Measurements from ENCODE around the gene MOB3A. TPM values are rescaled to one million over a fixed set of nuclear protein-coding genes. Genes with fewer than 3 reads are reported as not detected.
A peak's percentile ranks its signal among the peaks of the same experiment; 100 is the strongest.

The MOB3A gene
- total and polyA plus RNA-seq, 4 experiments from 2014 or later, result 29.6 to 135 (median 122) TPM

DNA sequence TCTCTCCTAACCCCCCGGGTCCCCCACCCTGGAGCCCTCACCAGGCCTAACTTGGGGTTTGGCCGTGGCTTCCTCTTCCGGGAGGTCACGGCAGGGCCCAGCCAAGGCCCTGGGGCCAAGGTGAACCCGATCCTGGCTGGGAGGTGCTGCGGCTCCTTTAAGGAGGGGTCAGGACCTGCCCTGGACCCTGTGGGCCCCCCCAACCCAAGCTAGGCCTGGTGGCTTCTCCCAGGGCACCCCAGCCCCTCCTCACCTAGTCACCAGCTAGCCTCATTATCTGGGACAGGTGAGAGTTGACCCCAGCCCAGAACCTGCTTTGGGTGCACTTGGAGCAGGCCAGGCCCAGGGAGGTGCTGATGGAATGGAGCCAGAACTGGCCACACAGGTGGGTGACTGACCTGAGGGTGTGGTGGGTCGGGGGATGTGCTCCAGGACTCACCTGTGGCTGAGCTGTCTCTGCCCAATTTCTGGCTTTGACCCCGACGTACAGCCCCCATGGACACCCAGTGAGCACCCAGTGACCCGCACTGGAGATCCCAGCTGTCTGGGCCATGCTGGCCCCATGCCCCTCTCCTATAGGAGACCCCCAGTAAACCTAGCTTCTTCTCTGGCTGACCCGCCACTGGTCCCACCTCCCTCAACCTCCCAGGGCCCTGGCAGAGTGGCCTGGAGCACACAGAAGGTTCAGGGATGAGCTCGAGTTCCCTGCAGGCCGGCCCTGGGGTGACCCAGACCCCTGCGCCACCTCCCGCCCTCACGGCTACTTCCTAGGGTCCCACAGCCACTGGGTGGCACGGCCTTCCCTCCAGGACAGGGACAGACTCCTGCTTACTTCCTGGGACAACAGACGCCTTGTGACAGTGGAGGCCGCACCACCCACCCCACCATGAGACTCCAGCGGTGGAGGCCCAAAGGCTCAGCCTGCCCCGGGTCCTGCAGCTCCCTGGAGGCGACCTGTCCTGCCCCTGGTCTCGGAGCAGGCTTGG is 38.3 kb downstream of the MOB3A start:
- no peaks in the 10 kb centered on the region for H3K36me3 ChIP-seq (ENCODE audit: insufficient read depth, low read length)
- no peak for DNase-seq
- Mint-ChIP-seq H3K9me3 (no peaks in the 10 kb centered on the region), H3K36me3 (peaks cover 0 to 4% of the 10 kb centered on the region in 2 donors), H3K4me1 (peaks cover 19 to 75% (median 49%) of the 10 kb centered on the region in 4 donors), H3K27me3 (no peaks in the 10 kb centered on the region), H3K4me3 (peak overlapping the region in 7 of 8 donors; percentile 36 to 65 (median 52)), H3K27ac (peak overlapping the region in 6 of 7 donors; percentile 84 to 95 (median 89))
- ChIA-PET CTCF (ENCODE audit: partially characterized antibody) (no interaction called here), POLR2A (ENCODE audit: partially characterized antibody) (interaction anchor here (0.6 to 6.7 kb wide), 7 partner anchors 9 to 116 kb away, joined by 3 to 75 read pairs (median 9); no protein-coding TSS in a partner anchor)
- H3K4me1 ChIP-seq (ENCODE audit: insufficient read depth, low read length), result peaks cover 68% of the 10 kb centered on the region
- H3K27me3 ChIP-seq (ENCODE audit: insufficient read depth, low read length), result no peaks in the 10 kb centered on the region
- H3K9me3 ChIP-seq (ENCODE audit: control insufficient read depth in 1 of 2, low read length in 2 of 2), result no peaks in the 10 kb centered on the region
- no peak overlapping the region for H3K4me3 ChIP-seq (ENCODE audit: low read length in 2 of 2)
- intact Hi-C loops (cut with micrococcal nuclease), result no loop called here
- H3K27ac ChIP-seq (ENCODE audit: low read depth, low read length), result peak overlapping the region; percentile 97

DNA sequence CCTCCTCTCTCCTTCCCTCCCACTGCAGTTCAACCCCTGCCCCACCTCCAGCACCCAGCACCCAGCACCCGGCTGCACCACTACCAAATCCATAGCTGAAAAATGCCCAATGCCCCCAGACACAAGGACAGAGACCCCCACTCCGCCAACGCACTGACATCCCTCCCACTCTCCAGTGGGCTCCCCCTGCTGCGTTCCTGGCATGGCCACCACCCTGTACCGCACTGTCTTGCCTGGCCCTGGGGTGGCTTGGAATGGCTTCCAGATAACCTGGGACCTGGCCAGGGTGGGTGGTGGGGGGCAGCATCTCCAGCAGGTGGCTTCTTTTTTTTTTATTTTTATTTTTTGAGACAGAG is 39.3 kb downstream of the MOB3A start:
- Mint-ChIP-seq H3K4me1 (peaks cover 20 to 76% (median 48%) of the 10 kb centered on the region in 4 donors), H3K36me3 (peaks cover 0 to 4% of the 10 kb centered on the region in 2 donors), H3K9me3 (no peaks in the 10 kb centered on the region), H3K27ac (peak overlapping the region; percentile 85 to 95 (median 90)), H3K4me3 (peak overlapping the region in 7 of 8 donors; percentile 32 to 73 (median 57)), H3K27me3 (no peaks in the 10 kb centered on the region)
- Histone ChIP-seq H3K9me3 (ENCODE audit: control insufficient read depth in 1 of 2, low read length in 2 of 2) (no peaks in the 10 kb centered on the region), H3K27ac (ENCODE audit: low read depth, low read length) (peak overlapping the region; percentile 28), H3K36me3 (ENCODE audit: insufficient read depth, low read length) (no peaks in the 10 kb centered on the region), H3K4me1 (ENCODE audit: insufficient read depth, low read length) (peaks cover 68% of the 10 kb centered on the region), H3K27me3 (ENCODE audit: insufficient read depth, low read length) (no peaks in the 10 kb centered on the region), H3K4me3 (ENCODE audit: low read length in 2 of 2) (no peak overlapping the region)
- no peak for DNase-seq
- ChIA-PET CTCF (ENCODE audit: partially characterized antibody) (interaction anchor here (0.6 to 1.1 kb wide), 2 partner anchors 14 to 27 kb away, joined by 3 read pairs; no protein-coding TSS in a partner anchor), POLR2A (ENCODE audit: partially characterized antibody) (interaction anchor here (0.6 to 6.7 kb wide), 5 partner anchors 10 to 38 kb away, joined by 3 to 75 read pairs (median 12); no protein-coding TSS in a partner anchor)
- intact Hi-C loops (cut with micrococcal nuclease), result no loop called here

DNA sequence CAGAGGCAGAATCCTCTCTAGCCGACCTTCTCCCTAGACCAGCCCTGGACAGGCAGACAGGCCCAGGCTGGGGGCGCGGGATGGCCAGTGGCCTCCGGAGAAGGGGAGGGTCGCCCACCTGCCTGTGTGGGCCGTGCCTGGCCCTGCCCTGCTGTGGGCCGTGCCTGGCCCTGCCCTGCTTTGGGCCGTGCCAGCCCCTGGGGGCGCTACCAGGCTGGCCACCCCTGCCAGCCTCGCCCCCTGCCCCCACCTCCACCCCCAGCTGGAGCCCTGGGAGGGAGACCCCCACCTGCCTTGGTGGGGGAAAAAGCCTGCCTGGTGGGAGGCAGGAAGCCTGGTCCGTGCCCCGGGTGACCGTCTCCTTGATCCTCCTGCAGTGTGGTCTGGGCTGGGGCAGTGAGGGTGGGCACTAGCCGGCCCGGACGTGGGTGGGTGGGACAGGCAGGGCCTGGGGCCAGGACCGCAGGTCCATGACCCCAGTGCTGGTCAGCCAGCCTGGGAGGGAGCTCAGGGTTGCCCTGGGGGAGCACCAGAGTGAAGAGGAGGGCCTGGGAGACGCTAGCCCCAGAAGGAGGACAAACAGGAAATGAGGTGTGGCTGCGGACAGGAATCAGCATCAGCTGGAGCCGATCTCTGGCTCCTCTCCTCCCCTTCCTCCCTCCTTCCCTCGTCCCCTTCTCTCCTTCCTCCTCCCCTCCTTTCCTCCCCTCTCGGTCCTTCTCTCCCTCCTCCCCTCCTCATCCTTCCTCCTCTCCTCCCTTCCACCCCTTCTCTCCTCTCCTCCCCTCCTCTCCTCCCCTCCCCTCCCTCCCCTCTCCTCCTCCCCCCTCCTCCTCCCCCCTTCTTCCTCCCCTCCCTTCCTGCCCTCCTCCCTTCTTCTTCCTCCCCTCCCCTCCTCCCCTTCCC is 39.9 kb downstream of the MOB3A start:
- CTCF ChIA-PET (ENCODE audit: partially characterized antibody), result interaction anchor here (0.6 to 1.1 kb wide), 2 partner anchors 14 to 28 kb away, joined by 3 read pairs; no protein-coding TSS in a partner anchor
- H3K9me3 Mint-ChIP-seq, result no peaks in the 10 kb centered on the region
- Histone ChIP-seq H3K9me3 (ENCODE audit: control insufficient read depth in 1 of 2, low read length in 2 of 2) (no peaks in the 10 kb centered on the region), H3K4me1 (ENCODE audit: insufficient read depth, low read length) (peaks cover 73% of the 10 kb centered on the region), H3K27me3 (ENCODE audit: insufficient read depth, low read length) (no peaks in the 10 kb centered on the region), H3K27ac (ENCODE audit: low read depth, low read length) (peak overlapping the region; percentile 57), H3K36me3 (ENCODE audit: insufficient read depth, low read length) (no peaks in the 10 kb centered on the region), H3K4me3 (ENCODE audit: low read length in 2 of 2) (no peak overlapping the region)
- H3K4me3 Mint-ChIP-seq, result peak overlapping the region; percentile 48 to 67 (median 62)
- intact Hi-C loops (cut with micrococcal nuclease), result no loop called here
- peaks cover 0 to 6% of the 10 kb centered on the region in 2 donors for H3K36me3 Mint-ChIP-seq
- no peak for DNase-seq
- POLR2A ChIA-PET (ENCODE audit: partially characterized antibody), result interaction anchor here (0.6 to 6.7 kb wide), 5 partner anchors 9 to 38 kb away, joined by 3 to 75 read pairs (median 12); no protein-coding TSS in a partner anchor
- H3K4me1 Mint-ChIP-seq, result peaks cover 22 to 76% (median 49%) of the 10 kb centered on the region in 4 donors
- no peaks in the 10 kb centered on the region for H3K27me3 Mint-ChIP-seq
- H3K27ac Mint-ChIP-seq, result peak overlapping the region; percentile 88 to 95 (median 93)

DNA sequence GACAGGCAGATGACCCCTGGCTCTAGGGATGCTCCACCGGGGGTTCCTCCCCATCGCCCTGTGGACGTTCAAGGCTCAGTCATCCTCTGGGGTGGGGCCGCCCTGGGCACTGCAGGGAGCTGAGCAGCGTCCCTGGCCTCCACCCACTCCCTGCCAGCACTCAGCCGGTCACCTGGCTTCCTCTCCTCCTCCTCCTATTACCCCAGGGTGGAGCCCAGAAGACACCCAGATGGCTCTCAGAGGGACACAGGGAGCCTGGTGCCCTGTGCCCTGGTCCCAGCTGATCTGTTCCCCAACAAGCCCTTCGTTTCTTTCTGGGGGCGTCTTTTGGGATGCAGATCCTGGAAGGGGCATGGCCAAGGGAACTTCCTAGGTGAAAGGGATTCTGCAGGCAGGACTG is 41.4 kb downstream of the MOB3A start:
- Mint-ChIP-seq H3K4me1 (peaks cover 18 to 69% (median 42%) of the 10 kb centered on the region in 4 donors), H3K36me3 (peaks cover 0 to 3% of the 10 kb centered on the region in 2 donors), H3K27me3 (no peaks in the 10 kb centered on the region), H3K4me3 (peak overlapping the region in 3 of 8 donors; percentile 48 to 65 (median 49)), H3K27ac (peak overlapping the region; percentile 65 to 95 (median 89)), H3K9me3 (peaks cover 0 to 5% (median 0%) of the 10 kb centered on the region in 8 donors)
- Histone ChIP-seq H3K4me1 (ENCODE audit: insufficient read depth, low read length) (peaks cover 61% of the 10 kb centered on the region), H3K36me3 (ENCODE audit: insufficient read depth, low read length) (no peaks in the 10 kb centered on the region), H3K4me3 (ENCODE audit: low read length in 2 of 2) (no peak overlapping the region), H3K27me3 (ENCODE audit: insufficient read depth, low read length) (no peaks in the 10 kb centered on the region), H3K9me3 (ENCODE audit: control insufficient read depth in 1 of 2, low read length in 2 of 2) (no peaks in the 10 kb centered on the region), H3K27ac (ENCODE audit: low read depth, low read length) (no peak overlapping the region)
- CTCF ChIA-PET (ENCODE audit: partially characterized antibody), result interaction anchor here (0.7 kb wide), 2 partner anchors 13 to 16 kb away, joined by 3 read pairs; no protein-coding TSS in a partner anchor
- POLR2A ChIA-PET (ENCODE audit: partially characterized antibody), result interaction anchor here (0.6 to 1.6 kb wide), 6 partner anchors 12 to 197 kb away, joined by 3 to 4 read pairs (median 3); no protein-coding TSS in a partner anchor
- intact Hi-C loops (cut with micrococcal nuclease), result loop anchor here (5.0 kb wide), 1 partner anchor 192 kb away; the partner anchor contains the start of gene KLF16
- peak in 1 of 5 donors; percentile 12 for DNase-seq

DNA sequence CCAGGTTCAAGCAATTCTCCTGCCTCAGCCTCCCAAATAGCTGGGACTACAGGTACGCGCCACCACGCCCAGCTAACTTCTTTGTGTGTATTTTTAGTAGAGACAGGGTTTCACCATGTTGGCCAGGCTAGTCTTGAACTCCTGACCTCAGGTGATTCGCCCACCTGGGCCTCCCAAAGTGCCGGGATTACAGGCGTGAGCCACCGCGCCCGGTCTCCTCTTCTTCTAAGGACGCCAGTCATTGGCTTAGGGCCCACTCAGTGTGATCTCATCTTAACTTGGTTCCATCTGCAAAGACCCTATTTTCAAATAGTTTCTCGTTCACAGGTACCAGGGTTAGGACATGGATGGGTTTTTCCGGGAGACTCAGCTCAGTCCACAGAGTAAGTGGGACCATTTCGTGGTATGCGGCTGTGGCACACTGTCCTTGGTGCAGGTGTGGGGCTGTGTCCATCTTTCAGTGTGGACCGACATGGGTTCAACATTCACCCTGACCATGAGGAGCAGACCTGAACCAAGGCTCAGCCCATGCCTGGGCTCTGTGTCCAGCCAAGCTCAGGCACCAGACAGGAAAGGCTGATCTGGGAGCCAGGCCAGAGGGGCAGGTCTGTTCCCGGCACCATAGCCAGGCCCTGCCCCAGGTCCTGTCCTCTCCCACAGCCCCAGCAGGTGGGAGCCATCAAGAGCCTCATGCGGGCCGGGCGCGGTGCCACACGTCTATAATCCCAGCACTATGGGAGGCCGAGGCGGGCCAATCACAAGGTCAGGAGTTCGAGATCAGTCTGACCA is 42.3 kb downstream of the MOB3A start:
- H3K27me3 ChIP-seq (ENCODE audit: insufficient read depth, low read length), result no peaks in the 10 kb centered on the region
- Mint-ChIP-seq H3K4me1 (peaks cover 19 to 73% (median 43%) of the 10 kb centered on the region in 4 donors), H3K9me3 (peaks cover 0 to 5% (median 0%) of the 10 kb centered on the region in 8 donors), H3K4me3 (peak overlapping the region in 1 of 8 donors; percentile 15), H3K27me3 (no peaks in the 10 kb centered on the region), H3K36me3 (peaks cover 0 to 8% of the 10 kb centered on the region in 2 donors), H3K27ac (peak overlapping the region; percentile 27 to 98 (median 70))
- peak in 1 of 5 donors; percentile 33 for DNase-seq
- intact Hi-C loops (cut with micrococcal nuclease), result loop anchor here (5.0 kb wide), 1 partner anchor 191 kb away; the partner anchor contains the start of gene KLF16
- peaks cover 3% of the 10 kb centered on the region for H3K36me3 ChIP-seq (ENCODE audit: insufficient read depth, low read length)
- CTCF ChIA-PET (ENCODE audit: partially characterized antibody), result interaction anchor here (0.7 kb wide), 1 partner anchor 12 kb away, joined by 3 read pairs; no protein-coding TSS in a partner anchor
- POLR2A ChIA-PET (ENCODE audit: partially characterized antibody), result interaction anchor here (0.7 to 3.2 kb wide), 6 partner anchors 11 to 77 kb away, joined by 3 to 36 read pairs (median 4); no protein-coding TSS in a partner anchor
- peaks cover 60% of the 10 kb centered on the region for H3K4me1 ChIP-seq (ENCODE audit: insufficient read depth, low read length)
- H3K9me3 ChIP-seq (ENCODE audit: control insufficient read depth in 1 of 2, low read length in 2 of 2), result no peaks in the 10 kb centered on the region
- H3K4me3 ChIP-seq (ENCODE audit: low read length in 2 of 2), result no peak overlapping the region
- H3K27ac ChIP-seq (ENCODE audit: low read depth, low read length), result no peak overlapping the region
